Esophagus squamous epithelium (tissue), 5 donors: ENCODE results near the gene ATP2B2. TPM values are rescaled to one million over a fixed set of nuclear protein-coding genes. Genes with fewer than 3 reads are reported as not detected.

Source experiments
- DNase-seq: peaks from one replicate; lab custom pipeline; 2025; lab: John Stamatoyannopoulos, UW
- H3K27ac ChIP-seq, 4 donors: fragments of 200-600 bp; sonication (generic); one replicate each; pipeline ENCODE4 v1.5.1; 2016 to 2019; ENCODE audit warnings: mild to moderate bottlenecking in 1 of 4
- H3K27me3 ChIP-seq, 4 donors: fragments of 200-600 bp; sonication (generic); 1 replicate in 3 of 4; 2 replicates in 1 of 4; pipeline versions ENCODE4 v1.5.1 to v1.6.0; 2017 to 2021; ENCODE audit warnings: antibody characterized with exemption in 1 of 4
- H3K36me3 ChIP-seq, 3 donors: fragments of 200-600 bp; sonication (generic); one replicate each; pipeline ENCODE4 v1.5.1; 2016 to 2019
- H3K4me1 ChIP-seq, 3 donors: fragments of 200-600 bp; sonication (generic); one replicate each; pipeline ENCODE4 v1.5.1; 2017 to 2019
- H3K4me3 ChIP-seq, 4 donors: fragments of 200-600 bp; sonication (generic); 1 replicate in 3 of 4; 2 replicates in 1 of 4; pipeline ENCODE4 v1.5.1; 2016 to 2019; ENCODE audit warnings: mild to moderate bottlenecking in 2 of 4, moderate library complexity in 1 of 4
- H3K9me3 ChIP-seq, 3 donors: fragments of 200-600 bp; sonication (generic); one replicate each; pipeline ENCODE4 v1.5.1; 2016 to 2019
- CTCF ChIP-seq, 6 experiments: fragments of 450-650 bp in 4 of 6; fragments of 200-600 bp in 2 of 6; sonication (generic) in 2 of 6; IDR thresholded peaks; one replicate each; pipeline ENCODE4 v1.5.1; 2016 to 2019; ENCODE audit warnings: antibody characterized with exemption in 6 of 6, mild to moderate bottlenecking in 4 of 6, moderate library complexity in 4 of 6
- POLR2A ChIP-seq, 4 donors: fragments of 450-650 bp; IDR thresholded peaks; one replicate each; pipeline ENCODE4 v1.6.1; 2017; ENCODE audit warnings: antibody characterized with exemption in 4 of 4, mild to moderate bottlenecking in 4 of 4, moderate library complexity in 3 of 4
- WGBS, 2 donors: methylation state at CpG; one replicate each; pipeline ENCODE4 v1.1.5; 2018; 5-methylcytosine and 5-hydroxymethylcytosine counted together
- intact Hi-C: fragments of 100-400 bp; cut with DNase I; formaldehyde crosslinking; loops from one replicate; pipeline ENCODE4 v1.15.0; 2022
- total RNA-seq, 4 donors: library from RNA; depleted of rRNA; stranded (reverse); fragments of >200 nt; gene quantifications; one replicate each; pipeline ENCODE4 v1.1.0, GENCODE V29; 2016
- donor health status: DM: yes; HTN: yes; CAD: no.

ATP2B2 gene
- total RNA-seq, 4 donors from 2014 or later, result 0.31 to 0.57 (median 0.42) TPM

DNA sequence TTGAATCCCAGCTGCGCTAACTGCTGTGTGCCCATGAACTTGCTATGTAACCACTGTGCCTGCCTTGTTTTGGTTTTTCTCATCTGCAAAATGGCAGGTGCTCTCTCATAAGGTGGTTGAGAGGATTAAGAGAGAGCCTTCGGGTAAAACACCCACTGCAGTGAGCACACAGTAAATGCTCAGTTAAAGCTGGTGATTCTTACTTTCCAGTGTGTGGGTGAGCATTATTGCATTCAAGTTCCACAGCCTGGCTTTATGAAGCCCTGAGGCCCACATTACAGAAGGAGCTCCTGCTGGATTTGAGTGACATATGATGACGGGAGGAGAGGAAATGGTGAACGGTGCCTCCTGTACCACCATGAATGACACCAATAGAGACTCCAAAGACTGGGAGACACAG lies 101.0 kb downstream of the ATP2B2 start:
- Histone ChIP-seq H3K27ac (no peak overlapping the region), H3K9me3 (no peaks in the 10 kb centered on the region), H3K4me1 (no peaks in the 10 kb centered on the region), H3K36me3 (no peaks in the 10 kb centered on the region), H3K27me3 (no peaks in the 10 kb centered on the region), H3K4me3 (no peak overlapping the region)
- TF ChIP-seq CTCF (IDR thresholded peaks at IDR 0.05) (no peak), POLR2A (IDR thresholded peaks at IDR 0.05) (no peak)
- intact Hi-C loops, result no loop called here
- 60 to 73% methylated on average over 4 of the region's 4 CpGs for WGBS, 2 donors
- no peak for DNase-seq

- Histone ChIP-seq H3K27me3 (no peaks in the 10 kb centered on the region), H3K4me3 (no peak overlapping the region), H3K27ac (no peak overlapping the region), H3K9me3 (no peaks in the 10 kb centered on the region), H3K4me1 (no peaks in the 10 kb centered on the region), H3K36me3 (no peaks in the 10 kb centered on the region)
- intact Hi-C loops, result no loop called here
- DNase-seq, result no peak
- TF ChIP-seq POLR2A (IDR thresholded peaks at IDR 0.05) (no peak), CTCF (IDR thresholded peaks at IDR 0.05) (no peak)
- WGBS, 2 donors, result 95 to 100% methylated on average over 4 to 7 of the region's 14 CpGs
Measured at GRCh38 chr3:10401990-10402761, 103.2 kb downstream of the ATP2B2 start.

DNA sequence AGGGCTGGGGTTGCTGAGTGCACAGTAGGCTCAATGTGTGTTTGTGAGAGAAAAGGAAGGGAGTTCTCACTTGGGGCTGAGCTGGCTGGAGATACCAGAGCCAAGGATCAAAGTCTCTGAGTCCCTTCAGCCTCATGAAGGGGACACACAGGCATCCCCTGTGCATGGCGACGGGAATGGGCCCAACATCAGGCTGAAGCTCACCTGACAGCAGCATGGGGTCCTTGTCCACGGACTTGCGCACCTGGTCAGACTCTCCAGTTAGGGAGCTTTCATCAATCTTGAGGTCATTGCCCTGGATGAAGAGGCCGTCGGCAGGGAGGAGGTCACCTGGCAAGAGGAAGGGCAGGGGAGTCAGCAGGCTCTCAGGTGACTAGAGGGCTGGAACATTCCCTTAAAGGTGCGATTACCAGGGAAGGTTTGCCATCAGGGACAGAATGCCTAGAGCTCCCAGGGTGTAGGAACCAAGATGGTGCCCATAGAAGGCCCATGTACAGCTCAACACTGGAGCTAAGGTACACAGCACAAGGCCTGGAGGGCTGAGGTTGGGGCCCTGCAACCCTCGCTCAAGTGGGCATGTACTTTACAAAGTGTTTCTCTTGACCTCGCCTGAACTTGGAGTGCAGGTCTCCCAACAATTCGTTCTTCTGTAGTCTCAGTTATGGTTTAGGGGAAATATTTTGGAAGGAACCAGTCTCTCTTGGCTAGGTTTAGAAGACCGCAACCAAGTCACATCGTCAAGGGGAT lies 104.5 kb downstream of the ATP2B2 start:
- no peak for TF ChIP-seq POLR2A (IDR thresholded peaks at IDR 0.05)
- TF ChIP-seq CTCF (IDR thresholded peaks at IDR 0.05), result no peak
- Histone ChIP-seq H3K4me1 (no peaks in the 10 kb centered on the region), H3K4me3 (no peak overlapping the region), H3K27me3 (no peaks in the 10 kb centered on the region), H3K9me3 (no peaks in the 10 kb centered on the region), H3K27ac (no peak overlapping the region), H3K36me3 (no peaks in the 10 kb centered on the region)
- 88 to 96% methylated on average over 8 to 10 of the region's 12 CpGs for WGBS, 2 donors
- no peak for DNase-seq
- intact Hi-C loops, result no loop called here

GRCh38 chr3:10400050-10400748 lies 105.2 kb downstream of the ATP2B2 start:
- no peaks in the 10 kb centered on the region for H3K36me3 ChIP-seq
- no peaks in the 10 kb centered on the region for H3K9me3 ChIP-seq
- intact Hi-C loops, result no loop called here
- WGBS, 2 donors, result 73 to 84% methylated on average over 6 to 7 of the region's 8 CpGs
- DNase-seq, result no peak
- TF ChIP-seq CTCF (IDR thresholded peaks at IDR 0.05) (no peak), POLR2A (IDR thresholded peaks at IDR 0.05) (no peak)
- H3K4me1 ChIP-seq, result no peaks in the 10 kb centered on the region
- H3K27ac ChIP-seq, result no peak overlapping the region
- H3K27me3 ChIP-seq, result no peaks in the 10 kb centered on the region
- no peak overlapping the region for H3K4me3 ChIP-seq

- intact Hi-C loops, result no loop called here
- Histone ChIP-seq H3K4me1 (no peaks in the 10 kb centered on the region), H3K9me3 (no peaks in the 10 kb centered on the region), H3K36me3 (no peaks in the 10 kb centered on the region), H3K4me3 (no peak overlapping the region), H3K27me3 (no peaks in the 10 kb centered on the region), H3K27ac (no peak overlapping the region)
- TF ChIP-seq CTCF (IDR thresholded peaks at IDR 0.05) (no peak), POLR2A (IDR thresholded peaks at IDR 0.05) (no peak)
- no peak for DNase-seq
- 82 to 89% methylated on average over 3 of the region's 3 CpGs for WGBS, 2 donors
Measured at GRCh38 chr3:10399634-10400033, 105.8 kb downstream of the ATP2B2 start.
